ENCODE measurements around the gene TLR6. TPM values are rescaled to one million over a fixed set of nuclear protein-coding genes. Genes with fewer than 3 reads are reported as not detected.

TLR6 gene
- total RNA-seq, 1 experiment from 2014 or later = 4.8 TPM

DNA sequence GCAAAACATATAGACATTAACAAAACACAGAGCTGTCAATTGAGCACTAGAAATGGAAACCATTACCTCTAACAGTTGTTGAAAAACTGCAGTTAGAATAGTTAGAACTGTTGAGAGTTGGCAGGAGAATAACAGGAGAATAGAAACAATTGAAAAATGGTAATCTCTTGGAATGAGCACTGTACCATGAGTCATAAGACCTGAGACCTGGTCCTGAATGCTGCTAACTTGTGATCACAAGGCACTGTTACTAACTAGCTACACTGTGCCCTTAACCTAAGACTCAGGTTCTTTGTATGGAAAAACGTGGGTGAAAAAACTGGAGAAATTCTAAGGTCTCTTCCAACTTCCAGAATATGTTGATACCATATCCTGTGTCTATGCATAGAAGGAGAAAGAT is 40.3 kb upstream of the TLR6 start:
- Histone ChIP-seq H3K9me3 (ENCODE audit: control insufficient read depth in 1 of 2, insufficient read depth in 1 of 2, low read depth in 1 of 2, low read length in 2 of 2) (no peaks in the 10 kb centered on the region), H3K79me2 (ENCODE audit: insufficient read depth, low read length) (no peaks in the 10 kb centered on the region), H3K36me3 (ENCODE audit: control insufficient read depth in 1 of 2, insufficient read depth in 2 of 2, low read length in 2 of 2) (0 out of 4 replicates have a peak, but pooled peaks cover 0 to 7% of the 10 kb centered on the region in 2 experiments), H3K4me2 (ENCODE audit: low read length) (no peak overlapping the region), H3K4me1 (ENCODE audit: control insufficient read depth in 1 of 2, insufficient read depth in 2 of 2, low read length in 2 of 2) (no peaks in the 10 kb centered on the region), H3K4me3 (replicated peaks in 1 of 2; ENCODE audit: low read depth in 1 of 2, low read length in 2 of 2) (no peak overlapping the region), H3K27me3 (ENCODE audit: insufficient read depth, low read length) (no peaks in the 10 kb centered on the region), H4K20me1 (ENCODE audit: insufficient read depth) (no peaks in the 10 kb centered on the region), H2AFZ (ENCODE audit: low read depth, low read length, poor library complexity, severe bottlenecking) (no peak overlapping the region), H3K9ac (ENCODE audit: low read length) (no peak overlapping the region), H3K9me2 (ENCODE audit: insufficient read depth) (no peaks in the 10 kb centered on the region), H3K27ac (ENCODE audit: low read depth, low read length) (no peak overlapping the region)
- BruUV-seq (replicated peaks) = no TSS peak
- ChIA-PET POLR2A (no interaction called here), CTCF (no interaction called here), RAD21 (ENCODE audit: low non-redundant PET in 1 of 2, low total read pairs in 2 of 2, uncharacterized antibody in 2 of 2, unreplicated experiment in 2 of 2) (no interaction called here)
- no peak for ATAC-seq
- intact Hi-C loops (cut with micrococcal nuclease) = no loop called here
- DNase-seq (ENCODE audit: low read depth, low spot score) = no peak
- TF ChIP-seq CBX3 (IDR thresholded peaks at IDR 0.05; ENCODE audit: low read depth) (no peak), ELF1 (IDR thresholded peaks at IDR 0.05; ENCODE audit: borderline replicate concordance, low read depth) (no peak), SIN3A (IDR thresholded peaks at IDR 0.05; ENCODE audit: low read depth) (no peak), RAD21 (IDR thresholded peaks at IDR 0.05; ENCODE audit: low read depth) (no peak)
- TF ChIP-seq, protein P1, sequence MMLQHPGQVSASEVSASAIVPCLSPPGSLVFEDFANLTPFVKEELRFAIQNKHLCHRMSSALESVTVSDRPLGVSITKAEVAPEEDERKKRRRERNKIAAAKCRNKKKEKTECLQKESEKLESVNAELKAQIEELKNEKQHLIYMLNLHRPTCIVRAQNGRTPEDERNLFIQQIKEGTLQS (IDR thresholded peaks at IDR 0.05) = no peak

DNA sequence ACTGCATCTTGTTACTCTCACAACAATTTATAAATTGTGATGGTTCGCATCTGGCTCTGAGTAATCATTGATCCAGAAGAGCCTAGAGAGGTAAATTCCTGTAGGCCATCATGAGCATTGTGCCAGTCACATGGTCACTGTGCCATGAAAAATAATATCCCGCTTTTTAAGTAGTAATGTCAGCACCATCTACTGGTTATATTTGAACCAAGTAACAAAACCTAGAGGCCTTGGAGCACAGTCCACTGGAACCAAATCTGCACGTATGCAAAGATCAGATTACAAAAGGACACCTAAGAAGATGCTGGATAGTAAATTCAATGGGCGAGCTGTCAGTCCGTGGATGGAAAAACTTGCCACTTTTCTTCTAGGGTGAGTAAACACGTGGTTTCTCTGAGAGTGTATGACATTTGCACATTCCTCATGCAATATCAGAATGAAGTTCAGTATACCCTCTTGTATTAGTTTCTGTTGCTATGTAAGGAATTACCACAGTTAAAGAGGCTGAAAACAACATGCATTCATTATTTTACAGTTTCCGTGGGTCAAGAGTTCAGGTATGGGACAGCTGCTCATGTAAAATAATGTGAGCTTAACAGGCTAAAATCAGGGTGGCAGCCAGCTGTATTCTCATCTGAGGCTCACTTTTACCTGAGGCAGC is 37.8 kb upstream of the TLR6 start:
- ChIA-PET RAD21 (ENCODE audit: low non-redundant PET in 1 of 2, low total read pairs in 2 of 2, uncharacterized antibody in 2 of 2, unreplicated experiment in 2 of 2) (no interaction called here), POLR2A (no interaction called here), CTCF (no interaction called here)
- Histone ChIP-seq H4K20me1 (ENCODE audit: insufficient read depth) (no peaks in the 10 kb centered on the region), H3K9me2 (ENCODE audit: insufficient read depth) (no peaks in the 10 kb centered on the region), H2AFZ (ENCODE audit: low read depth, low read length, poor library complexity, severe bottlenecking) (no peak overlapping the region), H3K79me2 (ENCODE audit: insufficient read depth, low read length) (no peaks in the 10 kb centered on the region), H3K36me3 (ENCODE audit: control insufficient read depth in 1 of 2, insufficient read depth in 2 of 2, low read length in 2 of 2) (0 out of 4 replicates have a peak, but pooled peaks cover 0 to 7% of the 10 kb centered on the region in 2 experiments), H3K9ac (ENCODE audit: low read length) (no peak overlapping the region), H3K27me3 (ENCODE audit: insufficient read depth, low read length) (no peaks in the 10 kb centered on the region), H3K9me3 (ENCODE audit: control insufficient read depth in 1 of 2, insufficient read depth in 1 of 2, low read depth in 1 of 2, low read length in 2 of 2) (no peaks in the 10 kb centered on the region), H3K4me1 (ENCODE audit: control insufficient read depth in 1 of 2, insufficient read depth in 2 of 2, low read length in 2 of 2) (peaks cover 9 to 16% of the 10 kb centered on the region in 2 experiments), H3K4me3 (replicated peaks in 1 of 2; ENCODE audit: low read depth in 1 of 2, low read length in 2 of 2) (no peak overlapping the region), H3K27ac (ENCODE audit: low read depth, low read length) (no peak overlapping the region), H3K4me2 (ENCODE audit: low read length) (no peak overlapping the region)
- DNase-seq (ENCODE audit: low read depth, low spot score) = no peak
- intact Hi-C loops (cut with micrococcal nuclease) = loop anchor here (5.0 kb wide), 1 partner anchor 137 kb away; no protein-coding TSS in a partner anchor
- no TSS peak for BruUV-seq (replicated peaks)
- TF ChIP-seq, protein P2, sequence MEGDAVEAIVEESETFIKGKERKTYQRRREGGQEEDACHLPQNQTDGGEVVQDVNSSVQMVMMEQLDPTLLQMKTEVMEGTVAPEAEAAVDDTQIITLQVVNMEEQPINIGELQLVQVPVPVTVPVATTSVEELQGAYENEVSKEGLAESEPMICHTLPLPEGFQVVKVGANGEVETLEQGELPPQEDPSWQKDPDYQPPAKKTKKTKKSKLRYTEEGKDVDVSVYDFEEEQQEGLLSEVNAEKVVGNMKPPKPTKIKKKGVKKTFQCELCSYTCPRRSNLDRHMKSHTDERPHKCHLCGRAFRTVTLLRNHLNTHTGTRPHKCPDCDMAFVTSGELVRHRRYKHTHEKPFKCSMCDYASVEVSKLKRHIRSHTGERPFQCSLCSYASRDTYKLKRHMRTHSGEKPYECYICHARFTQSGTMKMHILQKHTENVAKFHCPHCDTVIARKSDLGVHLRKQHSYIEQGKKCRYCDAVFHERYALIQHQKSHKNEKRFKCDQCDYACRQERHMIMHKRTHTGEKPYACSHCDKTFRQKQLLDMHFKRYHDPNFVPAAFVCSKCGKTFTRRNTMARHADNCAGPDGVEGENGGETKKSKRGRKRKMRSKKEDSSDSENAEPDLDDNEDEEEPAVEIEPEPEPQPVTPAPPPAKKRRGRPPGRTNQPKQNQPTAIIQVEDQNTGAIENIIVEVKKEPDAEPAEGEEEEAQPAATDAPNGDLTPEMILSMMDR (IDR thresholded peaks at IDR 0.05 in 2 of 3, conservative IDR thresholded peaks at IDR 0.05 in 1 of 3; ENCODE audit: borderline replicate concordance in 1 of 3, insufficient read depth in 1 of 3, low read depth in 2 of 3, low read length in 2 of 3) = 0 out of 6 replicates have a peak, but pooled peaks of 1 of the 3 experiments have one; percentile 19
- TF ChIP-seq RAD21 (IDR thresholded peaks at IDR 0.05; ENCODE audit: low read depth) = peak; percentile 41; the same call in 1 of the 2 replicates
- TF ChIP-seq ELF1 (IDR thresholded peaks at IDR 0.05; ENCODE audit: borderline replicate concordance, low read depth) = no peak
- TF ChIP-seq, protein P3, sequence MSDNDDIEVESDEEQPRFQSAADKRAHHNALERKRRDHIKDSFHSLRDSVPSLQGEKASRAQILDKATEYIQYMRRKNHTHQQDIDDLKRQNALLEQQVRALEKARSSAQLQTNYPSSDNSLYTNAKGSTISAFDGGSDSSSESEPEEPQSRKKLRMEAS (IDR thresholded peaks at IDR 0.05) = peak; percentile 40
- TF ChIP-seq ZNF274 (IDR thresholded peaks at IDR 0.05; ENCODE audit: low read depth, low read length) = no peak
- no peak for ATAC-seq
